OCI-LY7 (cell line): ENCODE results near the gene OR52B2.

ENCODE experiments used
- EZH2phosphoT487 ChIP-seq: fragments of 200-600 bp; sonication (generic); IDR thresholded peaks from 2 replicates; pipeline ENCODE4 v1.6.1; 2018; ENCODE audit warnings: low read depth, borderline replicate concordance, mild to moderate bottlenecking, mixed run types, antibody characterized with exemption, low read length, moderate library complexity, mixed read lengths
- TF ChIP-seq, protein P1 (sequence below): fragments of 200-600 bp; sonication (generic); conservative IDR thresholded peaks from 2 replicates; pipeline ENCODE4 v1.5.1; 2014; ENCODE audit warnings: mild to moderate bottlenecking, antibody characterized with exemption, low read length, moderate library complexity, mixed read lengths

DNA sequence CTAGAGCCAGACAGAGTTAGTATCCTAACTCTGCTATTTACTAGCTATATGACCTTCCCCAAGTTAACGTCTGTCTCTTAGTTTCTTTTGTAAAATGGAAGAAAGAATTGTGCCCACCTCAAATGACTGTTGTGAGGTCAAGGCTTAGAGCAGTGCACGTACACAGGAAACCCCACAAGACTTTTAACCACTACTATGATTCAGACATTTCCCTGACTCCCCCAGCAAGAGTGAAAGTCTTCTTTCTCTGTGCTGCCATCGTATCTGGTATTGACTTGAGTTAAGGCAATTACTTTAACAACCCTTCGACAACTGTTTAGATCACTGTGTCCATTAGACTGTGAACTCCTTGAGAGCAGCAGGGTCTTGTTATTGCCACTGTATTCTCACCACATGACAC lies 26.3 kb upstream of the OR52B2 start:
- TF ChIP-seq, protein P1, sequence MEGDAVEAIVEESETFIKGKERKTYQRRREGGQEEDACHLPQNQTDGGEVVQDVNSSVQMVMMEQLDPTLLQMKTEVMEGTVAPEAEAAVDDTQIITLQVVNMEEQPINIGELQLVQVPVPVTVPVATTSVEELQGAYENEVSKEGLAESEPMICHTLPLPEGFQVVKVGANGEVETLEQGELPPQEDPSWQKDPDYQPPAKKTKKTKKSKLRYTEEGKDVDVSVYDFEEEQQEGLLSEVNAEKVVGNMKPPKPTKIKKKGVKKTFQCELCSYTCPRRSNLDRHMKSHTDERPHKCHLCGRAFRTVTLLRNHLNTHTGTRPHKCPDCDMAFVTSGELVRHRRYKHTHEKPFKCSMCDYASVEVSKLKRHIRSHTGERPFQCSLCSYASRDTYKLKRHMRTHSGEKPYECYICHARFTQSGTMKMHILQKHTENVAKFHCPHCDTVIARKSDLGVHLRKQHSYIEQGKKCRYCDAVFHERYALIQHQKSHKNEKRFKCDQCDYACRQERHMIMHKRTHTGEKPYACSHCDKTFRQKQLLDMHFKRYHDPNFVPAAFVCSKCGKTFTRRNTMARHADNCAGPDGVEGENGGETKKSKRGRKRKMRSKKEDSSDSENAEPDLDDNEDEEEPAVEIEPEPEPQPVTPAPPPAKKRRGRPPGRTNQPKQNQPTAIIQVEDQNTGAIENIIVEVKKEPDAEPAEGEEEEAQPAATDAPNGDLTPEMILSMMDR = no peak
- TF ChIP-seq EZH2phosphoT487 = no peak
